IMR-90 (cell line): ENCODE data around the gene PODNL1. TPM values are rescaled to one million over a fixed set of nuclear protein-coding genes. Genes with fewer than 3 reads are reported as not detected.
A peak's percentile ranks its signal among the peaks of the same experiment; 100 is the strongest.

Source experiments
- ATAC-seq: fragments of 200-7000 bp; cut with Tn5 transposase; 2 replicates; pipeline ENCODE4 v1.9.1; 2020; ENCODE audit warnings: low read depth, mild to moderate bottlenecking, moderate library complexity
- BruUV-seq: library from RNA; stranded (reverse); fragments of 400-500 nt; replicated peaks from 2 replicates; lab custom pipeline; 2021; lab: Mats Ljungman, UMichigan
- CTCF ChIA-PET: fragments of 300-600 bp; formaldehyde crosslinking; extraction: SDS; loops from one replicate; lab custom pipeline; 2021; ENCODE audit warnings: antibody characterized with exemption; lab: Yijun Ruan, JAX
- POLR2A ChIA-PET: fragments of 300-600 bp; sonication (Branson Sonifier 250); formaldehyde crosslinking; loops from one replicate; lab custom pipeline; 2022; ENCODE audit warnings: antibody characterized with exemption; ENCODE audit not compliant: unreplicated experiment; lab: Charles Lee
- DNase-seq: peaks from one replicate; pipeline ENCODE4 v3.0.0; 2013
- H2AFZ ChIP-seq: replicated peaks from 2 replicates; pipeline ENCODE3; 2013; ENCODE audit warnings: low read length, mild to moderate bottlenecking; ENCODE audit not compliant: poor library complexity
- H2AK5ac ChIP-seq: 2 replicates; pipeline ENCODE4 v1.6.1; 2013; ENCODE audit warnings: low read depth, low read length, inconsistent platforms
- H2AK9ac ChIP-seq: replicated peaks from 2 replicates; pipeline ENCODE3; 2013; ENCODE audit warnings: mild to moderate bottlenecking, low read depth, low read length, moderate library complexity; ENCODE audit not compliant: poor library complexity
- H2BK120ac ChIP-seq: 2 replicates; pipeline ENCODE4 v1.6.1; 2013; ENCODE audit warnings: low read depth, low read length, inconsistent platforms
- H2BK15ac ChIP-seq: 3 replicates; pipeline ENCODE4 v1.6.1; 2013; ENCODE audit warnings: low read depth, low read length, inconsistent platforms
- H2BK20ac ChIP-seq: 2 replicates; pipeline ENCODE4 v1.6.1; 2013; ENCODE audit warnings: low read depth, mild to moderate bottlenecking, inconsistent platforms, low read length, moderate library complexity
- H2BK5ac ChIP-seq: 2 replicates; pipeline ENCODE4 v1.6.1; 2013; ENCODE audit warnings: mild to moderate bottlenecking, low read depth, low read length, inconsistent platforms; ENCODE audit not compliant: poor library complexity, severe bottlenecking
- H3K14ac ChIP-seq: replicated peaks from 2 replicates; pipeline ENCODE4 v1.6.1; 2013; ENCODE audit warnings: low read depth, low read length, inconsistent platforms
- H3K18ac ChIP-seq: 2 replicates; pipeline ENCODE4 v1.6.1; 2013; ENCODE audit warnings: low read depth, low read length, control low read depth
- H3K23ac ChIP-seq: 2 replicates; pipeline ENCODE4 v1.6.1; 2013; ENCODE audit warnings: low read depth, low read length, inconsistent platforms
- H3K27ac ChIP-seq: 2 replicates; pipeline ENCODE4 v1.5.1; 2013; ENCODE audit warnings: mild to moderate bottlenecking, control low read depth, low read length; ENCODE audit not compliant: insufficient read depth
- H3K27me3 ChIP-seq: 2 replicates; pipeline ENCODE4 v1.6.1; 2013; ENCODE audit warnings: low read length; ENCODE audit not compliant: control insufficient read depth, insufficient read depth
- H3K36me3 ChIP-seq: 2 replicates; pipeline ENCODE4 v1.6.1; 2013; ENCODE audit warnings: low read length, mixed read lengths; ENCODE audit not compliant: control insufficient read depth, insufficient read depth
- H3K4ac ChIP-seq: 2 replicates; pipeline ENCODE4 v1.6.1; 2013; ENCODE audit warnings: low read depth, low read length, inconsistent platforms
- H3K4me1 ChIP-seq: 2 replicates; pipeline ENCODE4 v1.6.1; 2013; ENCODE audit warnings: low read length, mixed read lengths; ENCODE audit not compliant: control insufficient read depth, insufficient read depth
- H3K4me2 ChIP-seq: 2 replicates; pipeline ENCODE4 v1.6.1; 2013; ENCODE audit warnings: low read depth, mild to moderate bottlenecking, control low read depth, low read length, moderate library complexity
- H3K4me3 ChIP-seq: 2 replicates; pipeline ENCODE4 v1.5.1; 2013; ENCODE audit warnings: low read depth, mild to moderate bottlenecking, control low read depth, low read length, moderate library complexity; ENCODE audit not compliant: insufficient read depth
- H3K56ac ChIP-seq: 2 replicates; pipeline ENCODE4 v1.6.1; 2013; ENCODE audit warnings: low read length, inconsistent platforms; ENCODE audit not compliant: insufficient read depth; ENCODE audit errors: extremely low read depth
- H3K79me1 ChIP-seq, 2 experiments: 2 replicates each; pipeline ENCODE4 v1.6.1; 2013; ENCODE audit warnings: low read length in 2 of 2, inconsistent platforms in 1 of 2, low read depth in 1 of 2
- H3K9ac ChIP-seq: 2 replicates; pipeline ENCODE4 v1.6.1; 2013; ENCODE audit warnings: low read depth, low read length, control low read depth
- H3K9me1 ChIP-seq: 2 replicates; pipeline ENCODE4 v1.6.1; 2013; ENCODE audit warnings: low read length, inconsistent platforms; ENCODE audit not compliant: insufficient read depth
- H3K9me3 ChIP-seq: 2 replicates; pipeline ENCODE4 v1.6.1; 2013; ENCODE audit warnings: low read length; ENCODE audit not compliant: control insufficient read depth, insufficient read depth
- H4K20me1 ChIP-seq: 2 replicates; pipeline ENCODE4 v1.6.1; 2013; ENCODE audit warnings: low read length, inconsistent platforms; ENCODE audit not compliant: insufficient read depth
- H4K5ac ChIP-seq: 2 replicates; pipeline ENCODE4 v1.6.1; 2013; ENCODE audit warnings: mild to moderate bottlenecking, low read depth, low read length, control low read depth
- H4K8ac ChIP-seq, 2 experiments: 2 replicates each; pipeline ENCODE4 v1.6.1; 2013; ENCODE audit warnings: low read depth in 2 of 2, low read length in 2 of 2, control low read depth in 1 of 2, inconsistent platforms in 1 of 2
- H4K91ac ChIP-seq: 2 replicates; pipeline ENCODE4 v1.6.1; 2013; ENCODE audit warnings: low read depth, low read length, inconsistent platforms; ENCODE audit not compliant: insufficient read depth
- NFE2L2 ChIP-seq: fragments of 150-350 bp; IDR thresholded peaks from 2 replicates; pipeline ENCODE4 v1.6.1; 2016; ENCODE audit warnings: low read depth, mild to moderate bottlenecking, low read length
- RCOR1 ChIP-seq: IDR thresholded peaks from 2 replicates; pipeline ENCODE4 v1.6.1; 2012; ENCODE audit warnings: mild to moderate bottlenecking, low read length, improper control_type of control experiment; ENCODE audit not compliant: insufficient replicate concordance
- RFX5 ChIP-seq: IDR thresholded peaks from 2 replicates; pipeline ENCODE4 v1.8.0; 2012; ENCODE audit warnings: low read depth, mild to moderate bottlenecking, low read length, moderate library complexity
- WGBS, 2 experiments: methylation state at CpG; one replicate each; pipeline versions ENCODE4 v1.1.5 to v1.1.7; 2013; ENCODE audit warnings: missing lambda C conversion rate in 2 of 2; ENCODE audit not compliant: insufficient read length in 1 of 2; ENCODE audit errors: extremely low coverage in 2 of 2; 5-methylcytosine and 5-hydroxymethylcytosine counted together
- dilution Hi-C: fragments of 300-500 bp; cut with HindIII; formaldehyde crosslinking; loops from one replicate; pipeline ENCODE4 v1.14.3; 2018; ENCODE audit warnings: low sequenced_read_pairs; ENCODE audit not compliant: unreplicated experiment
- in situ Hi-C: fragments of 300-500 bp; cut with MboI; formaldehyde crosslinking; loops from 3 replicates; pipeline ENCODE4 v1.14.3; 2019; ENCODE audit warnings: low sequenced_read_pairs, inconsistent platforms, mixed read lengths
- intact Hi-C: fragments of 100-400 bp; cut with micrococcal nuclease; formaldehyde crosslinking; loops from 2 replicates; pipeline ENCODE4 v1.10.0; 2022
- polyA plus RNA-seq, 3 experiments: library from polyadenylated mRNA; depleted of rRNA; stranded (reverse); fragments of >200 nt; gene quantifications; 2 replicates each; pipeline ENCODE4 v1.2.3, GENCODE V29; 2012; ENCODE audit warnings: low replicate concordance in 1 of 3
- total RNA-seq: library from RNA; depleted of rRNA; stranded (reverse); fragments of >200 nt; gene quantifications from 2 replicates; pipeline ENCODE4 v1.2.3, GENCODE V29; 2012
- TF ChIP-seq, protein P1 (sequence below): conservative IDR thresholded peaks from 2 replicates; pipeline ENCODE4 v1.5.1; 2012; ENCODE audit warnings: mild to moderate bottlenecking, low read depth, low read length, improper control_type of control experiment

PODNL1 gene
- total and polyA plus RNA-seq, 2 of the 4 experiments (the other 2 are of a cell fraction), result under 0.01 to 2.4 TPM

DNA sequence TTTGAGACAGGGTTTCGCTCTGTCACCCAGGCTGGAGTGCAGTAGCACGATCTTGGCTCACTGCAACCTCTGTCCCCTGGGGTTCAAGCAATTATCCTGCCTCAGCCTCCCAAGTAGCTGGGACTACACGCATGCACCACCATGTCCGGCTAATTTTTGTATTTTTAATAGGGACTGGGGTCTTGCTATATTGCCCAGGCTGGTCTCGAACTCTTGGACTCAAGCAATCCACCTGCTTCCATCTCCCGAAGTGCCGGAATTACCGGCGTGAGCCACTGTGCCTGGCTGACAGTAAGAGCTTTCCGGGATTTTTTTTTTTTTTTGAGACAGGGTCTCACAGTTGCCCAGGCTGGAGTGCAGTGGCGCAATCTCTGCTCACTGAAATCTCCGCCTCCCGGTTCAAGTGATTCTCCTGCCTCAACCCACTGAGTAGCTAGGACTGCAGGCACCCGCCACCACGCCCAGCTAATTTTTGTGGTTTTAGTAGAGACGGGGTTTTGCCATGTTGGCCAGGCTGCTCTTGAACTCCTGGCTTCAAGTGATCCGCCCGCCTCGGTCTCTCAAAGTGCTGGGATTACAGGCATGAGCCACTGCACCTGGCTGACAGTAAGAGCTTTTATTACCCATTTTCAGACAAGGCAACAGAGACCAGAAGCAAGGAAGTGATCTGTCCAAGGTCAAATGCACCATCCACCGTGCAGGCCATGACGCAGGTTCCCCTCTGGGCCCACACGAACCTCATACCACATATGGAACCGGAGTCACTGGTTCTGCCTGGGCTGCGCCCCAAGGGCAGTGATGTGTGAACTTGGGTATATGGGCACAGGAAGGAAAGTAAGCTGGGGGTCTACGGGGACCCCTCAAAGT, 46.9 kb upstream of the PODNL1 start:
- Histone ChIP-seq H3K27ac (no peak overlapping the region), H3K9ac (no peak overlapping the region), H4K20me1 (no peaks in the 10 kb centered on the region), H2BK15ac (no peak overlapping the region), H3K36me3 (peaks cover 11% of the 10 kb centered on the region; the same call in 1 of the 2 replicates), H3K79me1 (peaks cover 0 to 23% of the 10 kb centered on the region in 2 experiments; a peak in 1 of 4 replicates), H3K9me1 (peaks cover 11% of the 10 kb centered on the region), H2AK5ac (no peak overlapping the region), H3K56ac (no peak overlapping the region), H2AFZ (no peak overlapping the region), H3K9me3 (no peaks in the 10 kb centered on the region), H3K18ac (no peak overlapping the region), H4K91ac (no peak overlapping the region), H2BK120ac (no peak overlapping the region), H3K4me2 (no peak overlapping the region), H3K4me3 (no peak overlapping the region), H4K5ac (no peak overlapping the region), H3K27me3 (no peaks in the 10 kb centered on the region), H4K8ac (no peak overlapping the region), H3K14ac (no peak overlapping the region), H3K4me1 (peaks cover 10% of the 10 kb centered on the region), H3K4ac (no peak overlapping the region), H3K23ac (no peak overlapping the region), H2BK20ac (no peak overlapping the region), H2BK5ac (no peak overlapping the region), H2AK9ac (peak overlapping the region; percentile 70)
- dilution Hi-C loops (no loop called here), intact Hi-C loops (no loop called here), in situ Hi-C loops (no loop called here)
- 92% methylated on average over 15 of the region's 25 CpGs; no CpG with 5 or more reads in 1 of the 2 experiments for WGBS, 2 experiments
- BruUV-seq, result no TSS peak
- no peak for DNase-seq
- POLR2A ChIA-PET, result no interaction called here
- TF ChIP-seq RCOR1 (no peak), NFE2L2 (no peak), RFX5 (no peak)
- TF ChIP-seq, protein P1, sequence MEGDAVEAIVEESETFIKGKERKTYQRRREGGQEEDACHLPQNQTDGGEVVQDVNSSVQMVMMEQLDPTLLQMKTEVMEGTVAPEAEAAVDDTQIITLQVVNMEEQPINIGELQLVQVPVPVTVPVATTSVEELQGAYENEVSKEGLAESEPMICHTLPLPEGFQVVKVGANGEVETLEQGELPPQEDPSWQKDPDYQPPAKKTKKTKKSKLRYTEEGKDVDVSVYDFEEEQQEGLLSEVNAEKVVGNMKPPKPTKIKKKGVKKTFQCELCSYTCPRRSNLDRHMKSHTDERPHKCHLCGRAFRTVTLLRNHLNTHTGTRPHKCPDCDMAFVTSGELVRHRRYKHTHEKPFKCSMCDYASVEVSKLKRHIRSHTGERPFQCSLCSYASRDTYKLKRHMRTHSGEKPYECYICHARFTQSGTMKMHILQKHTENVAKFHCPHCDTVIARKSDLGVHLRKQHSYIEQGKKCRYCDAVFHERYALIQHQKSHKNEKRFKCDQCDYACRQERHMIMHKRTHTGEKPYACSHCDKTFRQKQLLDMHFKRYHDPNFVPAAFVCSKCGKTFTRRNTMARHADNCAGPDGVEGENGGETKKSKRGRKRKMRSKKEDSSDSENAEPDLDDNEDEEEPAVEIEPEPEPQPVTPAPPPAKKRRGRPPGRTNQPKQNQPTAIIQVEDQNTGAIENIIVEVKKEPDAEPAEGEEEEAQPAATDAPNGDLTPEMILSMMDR, result no peak
- CTCF ChIA-PET, result no interaction called here
- ATAC-seq, result no peak
